HG03342 (cell line): ENCODE measurements around the gene PROM2.
"Not testable (repeated sequence)": the region's sequence is repeated elsewhere in the genome, so short reads cannot be mapped to it uniquely, and the experiment has no call there.

Source experiments
- ATAC-seq: cut with Tn5 transposase; IDR thresholded peaks from one replicate; pipeline ENCODE4 v1.9.1; 2021; ENCODE audit warnings: mild to moderate bottlenecking, moderate library complexity; ENCODE audit not compliant: unreplicated experiment

PROM2 gene

DNA sequence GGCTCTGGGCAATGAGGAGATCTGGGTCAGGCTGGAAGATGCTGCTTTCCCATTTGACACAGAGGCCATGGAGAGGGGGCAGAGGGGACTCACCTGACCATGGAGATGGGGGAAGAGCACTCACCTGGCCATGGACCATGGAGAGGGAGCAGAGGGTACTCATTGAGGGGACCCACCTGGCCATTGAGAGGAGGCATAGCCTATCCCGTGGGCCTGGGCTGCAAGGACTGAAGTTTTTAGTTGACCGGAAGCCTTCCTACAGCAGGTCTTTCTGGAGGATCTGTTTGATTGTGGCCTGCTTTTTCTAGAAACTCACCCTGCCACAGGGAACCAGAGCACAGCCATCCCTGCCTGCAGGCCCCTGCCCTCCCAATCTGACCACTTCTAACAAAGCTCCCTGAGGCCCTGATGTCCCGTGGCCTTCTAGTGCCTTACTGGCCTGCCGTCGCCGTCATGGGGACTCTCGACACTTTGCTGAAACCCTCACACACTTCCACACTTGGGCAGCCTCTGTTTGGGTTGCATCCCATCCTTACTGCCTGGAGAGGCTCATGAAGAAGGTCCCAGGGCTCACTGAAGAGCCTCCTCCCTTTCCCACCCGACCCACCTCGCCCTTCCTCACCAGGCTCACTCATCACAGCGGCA, 5.1 kb upstream of the PROM2 start:
- ATAC-seq = no peak

GRCh38 chr2:95269745-95270144, 4.5 kb upstream of the PROM2 start:
- not testable (repeated sequence) for ATAC-seq

DNA sequence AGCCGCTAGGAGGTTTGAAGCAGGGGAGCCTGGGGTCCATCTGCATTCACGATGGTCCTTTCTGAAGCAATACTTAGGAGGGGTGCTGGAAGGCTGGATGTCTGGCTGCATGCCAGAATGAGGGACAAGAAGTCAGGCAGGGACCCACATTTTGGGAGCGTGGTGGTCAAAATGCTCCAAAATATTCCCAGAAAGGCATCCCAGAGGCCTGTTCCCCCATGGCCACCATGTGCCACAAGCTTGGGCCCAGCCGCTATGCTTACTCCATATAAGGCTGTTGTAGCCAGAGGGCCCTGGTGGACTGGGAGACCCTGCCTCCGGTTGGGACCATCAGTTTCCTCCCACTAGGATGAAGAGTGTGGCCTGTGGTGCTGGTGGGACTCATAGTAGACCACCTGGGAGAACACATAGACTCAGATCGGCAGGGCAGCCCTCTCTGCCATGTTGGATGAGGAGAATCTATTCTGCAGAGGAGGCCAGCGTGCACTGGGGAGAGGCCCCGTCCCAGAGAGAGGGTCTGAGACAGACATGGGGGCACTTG, 3.6 kb upstream of the PROM2 start:
- no peak for ATAC-seq

GRCh38 chr2:95271381-95271971, 2.8 kb upstream of the PROM2 start:
- no peak for ATAC-seq

- ATAC-seq = no peak
These were observed 1.9 kb upstream of the PROM2 start for GRCh38 chr2:95272299-95272751.

- no peak for ATAC-seq
These were observed 1.5 kb upstream of the PROM2 start for GRCh38 chr2:95272781-95273180.

DNA sequence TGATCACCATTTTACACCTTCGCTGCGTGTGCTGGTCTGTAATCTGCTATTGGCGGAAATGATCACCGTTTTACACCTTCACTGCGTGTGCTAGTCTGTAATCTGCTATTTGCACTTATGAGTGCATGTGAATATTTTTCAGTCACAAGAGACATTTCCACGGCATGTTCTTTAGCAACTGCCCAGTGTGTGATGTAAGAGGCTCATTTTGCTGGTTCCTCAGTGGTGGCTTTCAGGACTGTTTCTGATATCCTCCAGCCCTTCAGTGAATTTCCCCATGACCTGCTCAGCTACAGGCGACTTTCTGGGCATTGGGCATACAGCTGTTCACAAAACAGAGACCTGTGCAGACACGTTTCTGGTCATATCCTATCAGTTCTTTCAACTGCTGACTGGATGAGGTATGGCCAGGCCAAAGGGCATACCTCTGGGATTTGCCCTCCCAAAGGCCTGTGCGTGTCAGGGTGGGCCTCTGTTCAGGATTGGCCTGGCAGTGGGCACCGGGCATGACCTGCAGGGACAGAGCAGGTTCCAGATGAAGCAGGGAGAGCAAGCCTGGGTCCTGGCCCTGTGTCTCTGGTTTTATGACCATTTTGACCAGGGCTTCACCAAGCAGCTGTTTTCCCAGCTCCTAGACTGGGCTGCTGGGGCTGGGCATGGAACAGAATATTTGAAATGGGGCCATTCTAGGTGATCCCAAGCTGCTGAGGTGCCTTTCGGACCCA, 521 bp upstream of the PROM2 start:
- no peak for ATAC-seq

- no peak for ATAC-seq
These were observed 884 bp downstream of the PROM2 start for GRCh38 chr2:95275151-95275515.

GRCh38 chr2:95275601-95276243, 1.5 kb downstream of the PROM2 start:
- no peak for ATAC-seq

- no peak for ATAC-seq
These were observed 2.1 kb downstream of the PROM2 start for GRCh38 chr2:95276244-95276887.

- ATAC-seq = no peak
These were observed 2.6 kb downstream of the PROM2 start for GRCh38 chr2:95276888-95277245.

DNA sequence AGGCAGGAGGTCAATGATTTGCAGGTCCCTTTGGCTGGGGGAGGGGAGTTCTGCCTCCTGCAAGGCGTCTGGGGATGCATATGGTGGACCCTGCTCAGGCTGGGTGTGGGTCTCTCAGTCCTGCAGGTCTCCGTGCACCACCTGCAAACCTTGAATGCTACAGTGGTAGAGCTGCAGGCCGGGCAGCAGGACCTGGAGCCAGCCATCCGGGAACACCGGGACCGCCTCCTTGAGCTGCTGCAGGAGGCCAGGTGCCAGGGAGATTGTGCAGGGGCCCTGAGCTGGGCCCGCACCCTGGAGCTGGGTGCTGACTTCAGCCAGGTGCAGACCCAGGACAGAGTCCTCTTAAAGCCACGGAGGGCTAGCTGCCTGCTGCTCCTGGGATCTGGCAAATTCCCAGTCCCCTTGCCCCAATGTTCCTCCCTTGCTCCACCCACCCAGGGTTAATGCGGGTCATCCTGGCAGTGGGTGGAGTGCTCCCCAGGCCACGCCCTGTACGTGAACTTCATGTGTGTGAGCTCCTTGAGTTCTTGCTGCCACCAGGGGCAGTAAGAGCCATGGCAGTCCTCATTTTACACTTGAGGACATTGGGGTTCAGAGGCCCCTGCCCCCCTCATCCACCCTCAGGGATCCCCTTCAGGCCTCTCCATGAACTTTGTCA, 3.1 kb downstream of the PROM2 start:
- ATAC-seq = no peak

DNA sequence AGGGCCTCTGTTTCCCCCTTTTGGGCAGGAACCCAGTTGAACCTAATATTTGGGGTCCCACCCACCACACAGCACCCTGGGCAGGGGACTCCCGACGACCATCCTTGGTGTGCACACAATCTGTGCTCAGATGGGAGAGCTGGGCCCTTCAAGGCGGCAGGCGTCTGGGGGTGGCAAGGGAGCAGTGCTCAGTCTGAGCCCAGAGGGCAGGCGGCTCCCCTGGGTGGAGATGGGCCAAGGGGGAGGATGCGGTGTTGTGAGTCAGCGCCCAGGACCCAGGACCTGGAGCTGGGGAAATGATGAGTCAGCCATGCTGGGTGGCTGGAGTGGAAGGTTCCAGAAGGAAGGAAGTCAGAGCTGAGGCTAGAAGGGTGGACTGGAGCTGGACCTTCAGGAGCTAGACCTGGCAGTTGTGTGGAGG, 3.8 kb downstream of the PROM2 start:
- no peak for ATAC-seq

DNA sequence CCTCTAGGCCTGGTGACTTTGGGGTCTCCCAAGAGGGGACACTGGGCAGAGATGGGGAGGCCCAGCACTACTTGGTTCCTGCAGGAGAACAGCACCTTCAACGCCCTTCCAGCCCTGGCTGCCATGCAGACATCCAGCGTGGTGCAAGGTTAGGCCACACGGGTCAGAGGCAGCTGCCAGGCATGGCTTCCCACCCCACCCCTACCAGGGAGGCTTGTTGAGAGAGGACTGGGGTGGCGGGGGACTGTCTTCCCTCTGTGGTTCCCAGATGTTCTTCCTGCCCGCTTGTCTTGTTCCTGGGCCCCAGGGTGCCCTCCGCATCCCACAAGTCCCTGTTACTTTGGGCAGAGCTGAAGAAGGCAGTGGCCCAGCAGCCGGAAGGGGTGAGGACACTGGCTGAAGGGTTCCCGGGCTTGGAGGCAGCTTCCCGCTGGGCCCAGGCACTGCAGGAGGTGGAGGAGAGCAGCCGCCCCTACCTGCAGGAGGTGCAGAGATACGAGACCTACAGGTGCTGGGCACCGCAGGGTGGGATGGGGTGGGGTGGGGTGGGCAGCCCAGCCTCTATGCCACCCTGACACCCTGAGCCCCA, 4.5 kb downstream of the PROM2 start:
- ATAC-seq = no peak

- no peak for ATAC-seq
These were observed 5.3 kb downstream of the PROM2 start for GRCh38 chr2:95279435-95280035.

GRCh38 chr2:95281071-95281470, 6.8 kb downstream of the PROM2 start:
- no peak for ATAC-seq

DNA sequence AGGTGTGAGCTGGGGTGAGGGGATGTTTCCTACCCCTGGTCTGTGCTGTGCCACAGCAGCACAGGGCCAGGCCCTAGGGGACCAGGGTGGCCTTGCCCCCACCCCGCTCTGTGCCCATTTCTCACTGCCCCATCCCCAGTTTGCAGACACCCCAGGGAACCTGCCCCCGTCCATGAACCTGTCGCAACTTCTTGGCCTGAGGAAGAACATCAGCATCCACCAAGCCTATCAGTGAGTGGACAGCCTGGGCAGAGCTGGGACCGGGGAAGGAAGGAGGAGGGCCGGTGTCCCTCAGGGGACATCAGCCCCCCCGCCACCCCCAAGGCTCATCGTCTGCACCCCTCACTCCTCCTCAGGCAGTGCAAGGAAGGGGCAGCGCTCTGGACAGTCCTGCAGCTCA, 7.5 kb downstream of the PROM2 start:
- ATAC-seq = no peak

DNA sequence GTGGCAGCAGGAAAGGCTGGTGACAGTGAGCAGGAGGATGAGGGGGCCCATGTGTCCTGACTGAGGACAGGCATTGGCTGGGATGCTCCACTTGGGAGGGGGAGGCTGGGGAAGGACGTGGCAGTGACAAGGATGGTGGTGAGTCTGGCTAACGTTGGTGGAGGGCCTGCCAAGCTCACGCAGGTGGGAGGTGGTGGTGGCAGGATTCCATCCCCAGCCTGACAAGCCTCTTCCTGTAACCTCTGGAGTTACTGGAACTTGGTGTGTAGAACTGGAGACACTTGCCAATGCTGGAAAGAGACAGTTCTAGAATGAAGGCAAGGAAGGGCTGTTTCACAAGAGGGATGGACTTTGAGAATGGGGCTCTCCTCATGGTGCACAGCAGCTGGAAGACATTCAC, 8.2 kb downstream of the PROM2 start:
- ATAC-seq = no peak

- no peak for ATAC-seq
These were observed 9.3 kb downstream of the PROM2 start for GRCh38 chr2:95283562-95283961.
